Heart left ventricle (tissue), 16 donors: Measurements from ENCODE around the gene PDGFC. TPM values are rescaled to one million over a fixed set of nuclear protein-coding genes. Genes with fewer than 3 reads are reported as not detected.

ENCODE experiments used
- ATAC-seq, 4 donors: fragments of 200-7000 bp; cut with Tn5 transposase; one replicate each; pipeline ENCODE4 v1.9.1; 2020 to 2022; ENCODE audit warnings: moderate library complexity in 4 of 4, mild to moderate bottlenecking in 3 of 4, moderate number of reproducible peaks in 1 of 4
- DNase-seq, 5 donors: peaks; one replicate each; pipeline ENCODE4 v3.0.0-alpha.2; 2020
- H3K27ac ChIP-seq, 12 donors: fragments of 200-600 bp; sonication (generic) in 4 of 12; one replicate each; pipeline versions ENCODE4 v1.5.0 to v1.8.0; 2016 to 2022; ENCODE audit warnings: mild to moderate bottlenecking in 2 of 12
- H3K27me3 ChIP-seq, 9 donors: fragments of 200-600 bp; sonication (generic) in 2 of 9; one replicate each; pipeline versions ENCODE4 v1.5.1 to v1.8.0; 2016 to 2022; ENCODE audit warnings: mild to moderate bottlenecking in 3 of 9
- H3K36me3 ChIP-seq, 9 donors: fragments of 200-600 bp; sonication (generic) in 2 of 9; one replicate each; pipeline versions ENCODE4 v1.5.0 to v1.8.0; 2018 to 2022; ENCODE audit warnings: mild to moderate bottlenecking in 2 of 9
- H3K4me1 ChIP-seq, 12 donors: fragments of 200-600 bp; sonication (generic) in 4 of 12; one replicate each; pipeline versions ENCODE4 v1.5.0 to v1.8.0; 2016 to 2022; ENCODE audit warnings: mild to moderate bottlenecking in 3 of 12
- H3K4me3 ChIP-seq, 12 donors: fragments of 200-600 bp; sonication (generic) in 4 of 12; one replicate each; pipeline versions ENCODE4 v1.5.0 to v1.8.0; 2017 to 2022; ENCODE audit warnings: mild to moderate bottlenecking in 9 of 12, moderate library complexity in 4 of 12
- H3K9me3 ChIP-seq, 12 donors: fragments of 200-600 bp; sonication (generic) in 4 of 12; one replicate each; pipeline versions ENCODE4 v1.5.0 to v1.8.0; 2016 to 2022; ENCODE audit warnings: mild to moderate bottlenecking in 1 of 12
- POLR2A ChIP-seq, 2 donors: fragments of 450-650 bp; IDR thresholded peaks; one replicate each; pipeline ENCODE4 v1.6.1; 2017; ENCODE audit warnings: antibody characterized with exemption in 2 of 2, mild to moderate bottlenecking in 2 of 2, moderate library complexity in 2 of 2
- WGBS, 4 donors: extraction: QIAGEN DNeasy Blood & Tissue Kit in 2 of 4; methylation state at CpG; one replicate each; pipeline versions ENCODE4 v1.1.5 to v1.1.7; 2013 to 2018; 5-methylcytosine and 5-hydroxymethylcytosine counted together
- intact Hi-C, 10 donors: fragments of 100-400 bp; cut with DNase I; formaldehyde crosslinking; loops; one replicate each; pipeline versions ENCODE4 v1.11.1 to v1.14.2; 2022
- polyA plus RNA-seq, 2 donors: library from polyadenylated mRNA; stranded (reverse); fragments of 200-250 nt; gene quantifications; one replicate each; pipeline ENCODE4 v1.2.3, GENCODE V29; 2013
- total RNA-seq, 9 donors: library from RNA; depleted of rRNA in 2 of 9; stranded (reverse); fragments of >200 nt in 2 of 9; fragmentation: NEBNext Ultra II Directional in 3 of 9; extraction: Animal tissue kit (Norgen Biotek cat#: 25700) in 3 of 9; gene quantifications; one replicate each; pipeline versions ENCODE4 v1.1.0 to v1.2.4, GENCODE V29; 2016 to 2023
- TF ChIP-seq, protein P1 (sequence below), 12 donors: fragments of 200-600 bp; sonication (generic) in 4 of 12; IDR thresholded peaks; one replicate each; pipeline versions ENCODE4 v1.5.0 to v1.8.0; 2018 to 2022; ENCODE audit warnings: antibody characterized with exemption in 12 of 12, mild to moderate bottlenecking in 5 of 12
- donor health status: ischemic (EF 13 %, LVEDD 7.1; RV severe dilation, severe dysfunction).
- donor health status: healthy with polysubstance abuse.
- donor health status: DM: no; HTN: yes; CAD: no.
- donor health status: DM: no; HTN: no; CAD: no.
- donor health status: ischemic (EF 25% LVEDD 6.9; RV normal size, moderate dysfunction).
- donor health status: ischemic (EF 25% LVEDD 5.7; RV mildly dilated, moderate dysfunction).
- donor health status: healthy.
- donor health status: DM: yes; HTN: yes; CAD: no.
- donor health status: ischemic (EF 35%, LVEDD 5.7; RV mildly dilated, moderate dysfunction).
- donor health status: nonischemic (EF 11% LVEDD 7.7; RV severe dilation, severe dysfunction).
- donor health status: DM: yes; HTN: yes; CAD: no.
- donor health status: PGD.
- donor health status: ischemic (EF 29% LVEDD 5.4; RV normal size, mild dysfunction).
- donor health status: nonischemic (EF 23%, LVEDD 6.1; RV moderate dilation, normal function).

PDGFC gene
- total and polyA plus RNA-seq, 11 donors = 2.5 to 29.6 (median 12.2) TPM

- Histone ChIP-seq H3K27me3 (no peaks in the 10 kb centered on the region), H3K4me3 (no peak overlapping the region), H3K36me3 (no peaks in the 10 kb centered on the region), H3K4me1 (peaks cover 0 to 69% (median 23%) of the 10 kb centered on the region in 12 donors), H3K27ac (peak overlapping the region in 5 of 12 donors; percentile 23 to 75 (median 39)), H3K9me3 (no peaks in the 10 kb centered on the region)
- TF ChIP-seq, protein P1, sequence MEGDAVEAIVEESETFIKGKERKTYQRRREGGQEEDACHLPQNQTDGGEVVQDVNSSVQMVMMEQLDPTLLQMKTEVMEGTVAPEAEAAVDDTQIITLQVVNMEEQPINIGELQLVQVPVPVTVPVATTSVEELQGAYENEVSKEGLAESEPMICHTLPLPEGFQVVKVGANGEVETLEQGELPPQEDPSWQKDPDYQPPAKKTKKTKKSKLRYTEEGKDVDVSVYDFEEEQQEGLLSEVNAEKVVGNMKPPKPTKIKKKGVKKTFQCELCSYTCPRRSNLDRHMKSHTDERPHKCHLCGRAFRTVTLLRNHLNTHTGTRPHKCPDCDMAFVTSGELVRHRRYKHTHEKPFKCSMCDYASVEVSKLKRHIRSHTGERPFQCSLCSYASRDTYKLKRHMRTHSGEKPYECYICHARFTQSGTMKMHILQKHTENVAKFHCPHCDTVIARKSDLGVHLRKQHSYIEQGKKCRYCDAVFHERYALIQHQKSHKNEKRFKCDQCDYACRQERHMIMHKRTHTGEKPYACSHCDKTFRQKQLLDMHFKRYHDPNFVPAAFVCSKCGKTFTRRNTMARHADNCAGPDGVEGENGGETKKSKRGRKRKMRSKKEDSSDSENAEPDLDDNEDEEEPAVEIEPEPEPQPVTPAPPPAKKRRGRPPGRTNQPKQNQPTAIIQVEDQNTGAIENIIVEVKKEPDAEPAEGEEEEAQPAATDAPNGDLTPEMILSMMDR (IDR thresholded peaks at IDR 0.05) = no peak
- no peak for TF ChIP-seq POLR2A (IDR thresholded peaks at IDR 0.05)
- ATAC-seq (no peak), DNase-seq (no peak)
- 77 to 88% (median 81%) methylated on average over 4 of the region's 4 CpGs for WGBS, 4 donors
- intact Hi-C loops = loop anchor here in 1 of 10 donors (10.0 kb wide), 1 partner anchor 148 kb away; no protein-coding TSS in a partner anchor
These were observed 28.6 kb downstream of the PDGFC start for GRCh38 chr4:156942991-156943390.

- TF ChIP-seq POLR2A (IDR thresholded peaks at IDR 0.05) = no peak
- TF ChIP-seq, protein P1 (IDR thresholded peaks at IDR 0.05) = no peak
- peak overlapping the region in 8 of 12 donors; percentile 18 to 75 (median 52) for H3K27ac ChIP-seq
- H3K27me3 ChIP-seq = no peaks in the 10 kb centered on the region
- peak in 4 of 5 donors; percentile 21 to 55 (median 42) for DNase-seq
- intact Hi-C loops = loop anchor here in 1 of 10 donors (10.0 kb wide), 1 partner anchor 147 kb away; no protein-coding TSS in a partner anchor
- no peaks in the 10 kb centered on the region for H3K36me3 ChIP-seq
- WGBS, 4 donors = 11 to 19% (median 16%) methylated on average over 7 of the region's 7 CpGs
- H3K4me3 ChIP-seq = peak overlapping the region in 8 of 12 donors; percentile 16 to 44 (median 28)
- ATAC-seq = peak; percentile 74 to 89 (median 83)
- peaks cover 0 to 59% (median 18%) of the 10 kb centered on the region in 12 donors for H3K4me1 ChIP-seq
- no peaks in the 10 kb centered on the region for H3K9me3 ChIP-seq
These were observed 29.6 kb downstream of the PDGFC start for GRCh38 chr4:156941940-156942548.

DNA sequence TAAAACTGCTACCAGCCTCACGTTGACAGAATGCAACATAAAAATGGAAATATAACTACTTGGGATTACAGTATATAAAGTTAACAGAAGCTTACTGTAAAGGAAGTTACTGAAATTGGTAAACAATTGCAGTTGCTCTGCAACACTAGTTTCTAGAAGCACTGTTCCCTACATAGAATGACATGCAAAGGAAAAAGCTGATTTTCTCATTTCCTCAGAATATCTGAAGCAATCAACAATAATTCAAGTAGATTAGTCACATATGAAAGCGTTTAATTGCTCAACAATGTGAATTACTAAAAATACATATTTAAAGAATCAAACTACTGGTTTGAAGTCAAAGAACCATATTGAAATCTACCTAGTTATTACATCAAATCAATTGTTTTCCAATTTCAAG is 31.8 kb downstream of the PDGFC start:
- Histone ChIP-seq H3K36me3 (no peaks in the 10 kb centered on the region), H3K4me3 (no peak overlapping the region), H3K9me3 (peaks cover 0 to 2% (median 0%) of the 10 kb centered on the region in 12 donors), H3K27ac (no peak overlapping the region), H3K27me3 (no peaks in the 10 kb centered on the region), H3K4me1 (peaks cover 0 to 37% (median 6%) of the 10 kb centered on the region in 12 donors)
- no peak for DNase-seq
- no peak for TF ChIP-seq POLR2A (IDR thresholded peaks at IDR 0.05)
- TF ChIP-seq, protein P1 (IDR thresholded peaks at IDR 0.05) = no peak
- 62 to 74% (median 72%) methylated on average over 2 of the region's 2 CpGs for WGBS, 4 donors
- intact Hi-C loops = loop anchor here in 1 of 10 donors (10.0 kb wide), 1 partner anchor 145 kb away; no protein-coding TSS in a partner anchor
- no peak for ATAC-seq

GRCh38 chr4:156939139-156939538 is 32.5 kb downstream of the PDGFC start:
- ATAC-seq = no peak
- H3K4me3 ChIP-seq = no peak overlapping the region
- intact Hi-C loops = no loop called here
- TF ChIP-seq, protein P1 (IDR thresholded peaks at IDR 0.05) = no peak
- no peak for TF ChIP-seq POLR2A (IDR thresholded peaks at IDR 0.05)
- no peaks in the 10 kb centered on the region for H3K36me3 ChIP-seq
- no peaks in the 10 kb centered on the region for H3K27me3 ChIP-seq
- DNase-seq = no peak
- no peak overlapping the region for H3K27ac ChIP-seq
- WGBS, 4 donors = 90 to 93% (median 92%) methylated on average over 3 of the region's 3 CpGs
- H3K9me3 ChIP-seq = peaks cover 0 to 2% (median 0%) of the 10 kb centered on the region in 12 donors
- H3K4me1 ChIP-seq = peaks cover 0 to 31% (median 6%) of the 10 kb centered on the region in 12 donors
